Pulmonary artery endothelial cell (primary cell): ENCODE data around the gene CCDC192. TPM values are rescaled to one million over a fixed set of nuclear protein-coding genes. Genes with fewer than 3 reads are reported as not detected.

Experiments
- DNase-seq: peaks from one replicate; pipeline ENCODE4 v3.0.0-alpha.2; 2011; ENCODE audit warnings: low read depth, low spot score
- total RNA-seq: library from RNA; depleted of rRNA; stranded (reverse); fragments of >200 nt; gene quantifications from 2 replicates; pipeline ENCODE4 v1.2.3, GENCODE V29; 2014

CCDC192 gene
- total RNA-seq, 1 donor from 2014 or later = not detected

DNA sequence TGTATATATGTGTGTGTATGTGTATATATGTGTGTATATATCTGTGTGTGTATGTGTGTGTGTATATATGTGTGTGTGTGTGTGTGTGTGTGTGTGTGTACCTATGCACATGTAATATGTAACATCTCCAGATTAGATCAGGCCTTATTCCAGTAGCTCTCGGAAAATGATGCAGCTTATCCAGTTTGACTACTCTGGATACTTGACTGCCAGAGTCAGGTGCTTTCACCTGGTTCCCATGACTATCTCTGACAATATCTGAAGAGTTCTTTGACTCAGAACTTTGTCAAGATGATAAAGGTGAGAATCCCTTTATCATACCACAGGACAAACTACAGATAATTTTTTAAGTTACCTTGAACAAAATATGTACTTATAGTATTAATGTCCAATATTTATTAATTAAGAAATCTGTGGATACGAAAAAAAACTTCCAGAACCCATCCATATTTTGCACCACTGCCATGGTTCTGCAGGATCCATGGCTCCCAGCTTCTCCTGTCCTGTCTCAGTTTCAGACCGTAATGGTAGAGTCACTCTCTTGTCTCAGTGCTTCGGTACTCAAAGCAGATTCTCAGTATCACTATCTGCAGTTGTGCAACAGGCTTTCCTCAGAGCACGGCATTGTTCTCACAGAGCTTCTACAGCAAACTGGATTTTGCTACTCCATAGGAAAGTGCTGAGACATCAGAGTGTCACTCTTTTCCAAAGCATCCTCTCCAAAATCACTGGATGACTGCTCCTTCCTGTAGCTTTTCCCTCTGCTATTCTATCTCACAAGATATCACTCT, 216.0 kb downstream of the CCDC192 start:
- DNase-seq = no peak

DNA sequence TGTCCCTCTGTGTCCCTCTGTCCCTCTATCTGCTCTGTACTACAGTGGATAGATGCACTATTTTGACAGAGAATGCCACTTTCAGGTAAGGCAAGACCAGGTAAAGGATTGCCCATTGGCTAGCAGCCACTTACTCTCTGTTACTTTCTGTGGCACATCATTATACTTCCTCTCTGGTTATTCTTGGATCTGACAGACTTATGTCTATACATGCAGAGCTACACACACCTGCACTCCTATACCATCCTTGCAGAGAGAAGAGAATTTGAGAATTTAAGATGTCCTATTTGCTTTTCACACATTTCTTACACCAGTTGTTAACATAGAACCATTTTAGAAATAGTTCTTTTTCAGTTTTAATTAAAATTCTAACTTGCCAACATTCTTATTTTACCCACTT, 216.6 kb downstream of the CCDC192 start:
- no peak for DNase-seq

DNA sequence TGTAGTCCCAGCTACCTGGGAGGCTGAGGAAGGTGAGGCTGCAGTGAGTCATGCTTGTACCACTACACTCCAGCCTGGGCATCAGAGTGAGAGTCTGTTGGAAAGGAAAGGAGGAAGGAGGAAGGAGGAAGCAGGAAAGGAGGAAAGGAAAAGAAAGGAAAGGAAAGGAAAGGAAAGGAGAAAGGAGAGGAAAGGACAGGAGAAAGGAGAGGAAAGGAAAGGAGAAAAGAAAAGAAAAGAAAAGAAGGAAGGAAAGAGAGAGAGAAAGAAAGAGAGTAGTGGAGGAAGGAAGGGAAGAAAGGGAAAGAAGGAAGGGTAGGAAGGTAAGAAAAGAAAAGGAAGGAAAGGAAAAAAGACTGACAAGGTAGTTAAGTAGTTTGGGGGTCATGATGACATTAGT, 217.7 kb downstream of the CCDC192 start:
- DNase-seq = no peak

DNA sequence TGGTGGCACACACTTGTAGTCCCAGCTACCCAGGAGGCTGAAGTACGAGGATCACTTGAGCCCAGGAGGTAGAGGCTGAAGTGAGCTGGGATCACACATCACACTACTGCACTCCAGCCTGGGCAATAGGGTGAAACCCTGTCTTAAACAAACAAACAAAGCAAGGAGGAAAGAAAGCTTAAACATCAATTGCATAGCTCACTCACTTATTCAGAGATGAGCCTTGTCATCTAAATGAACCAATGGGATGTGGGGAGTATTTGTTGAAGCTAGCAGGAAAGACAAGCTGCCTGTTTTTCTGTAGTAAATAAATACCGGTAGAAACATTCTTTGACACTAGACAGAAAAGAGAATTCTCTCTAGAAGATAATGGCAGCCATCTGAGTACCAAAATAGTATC, 219.4 kb downstream of the CCDC192 start:
- no peak for DNase-seq

DNA sequence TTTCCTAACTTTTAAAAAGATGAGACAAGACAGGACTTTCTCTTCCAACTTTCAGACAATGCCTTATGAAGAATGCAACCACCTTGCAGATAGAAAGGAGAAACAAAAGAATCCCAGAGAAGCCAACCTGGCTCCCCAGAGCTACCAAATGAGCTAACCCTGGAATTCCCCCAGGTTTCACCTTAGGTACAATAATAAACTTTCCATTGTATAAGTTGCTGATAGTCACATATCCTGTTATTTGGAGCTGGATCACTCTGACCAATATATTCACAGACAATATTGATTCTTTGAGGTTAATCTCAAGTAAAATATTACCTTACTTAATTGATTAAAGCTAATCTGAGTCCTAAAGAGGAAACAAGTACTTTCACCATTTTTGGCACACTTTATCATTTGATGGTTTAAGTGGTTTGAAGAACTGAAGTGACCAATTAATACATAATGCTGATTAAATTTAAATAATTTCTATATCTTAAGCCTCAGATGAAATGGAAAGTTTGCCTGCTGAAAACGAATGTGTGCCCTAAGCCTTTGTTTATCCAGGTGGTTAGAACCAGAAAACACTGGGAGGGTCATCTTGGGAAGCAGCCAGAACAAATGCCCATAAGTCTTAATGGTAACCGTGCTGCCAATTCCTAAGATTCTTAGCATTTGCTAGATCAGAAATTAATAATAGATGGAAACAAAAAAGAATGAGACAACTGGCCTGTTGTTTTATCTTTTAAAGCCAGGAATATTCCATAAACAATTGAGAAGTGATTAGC, 220.8 kb downstream of the CCDC192 start:
- no peak for DNase-seq

DNA sequence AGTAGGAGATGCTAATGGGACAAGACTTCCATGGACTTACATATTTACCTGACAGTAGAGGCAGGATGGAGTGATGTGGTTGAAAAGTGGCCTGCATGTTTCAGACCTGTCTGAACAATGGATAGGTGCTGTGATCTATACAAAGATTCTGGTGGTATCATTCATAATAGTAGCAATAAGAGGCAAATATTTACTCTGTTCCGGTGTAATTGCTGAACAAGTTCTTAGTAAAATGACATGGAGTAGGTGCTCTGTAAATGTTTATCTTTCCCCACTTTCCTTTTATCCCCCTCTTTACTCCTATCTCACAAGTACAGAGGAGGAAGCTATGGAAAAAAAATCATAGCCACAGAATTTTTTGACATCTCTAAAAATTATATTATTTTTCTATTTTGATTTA, 221.4 kb downstream of the CCDC192 start:
- no peak for DNase-seq

DNA sequence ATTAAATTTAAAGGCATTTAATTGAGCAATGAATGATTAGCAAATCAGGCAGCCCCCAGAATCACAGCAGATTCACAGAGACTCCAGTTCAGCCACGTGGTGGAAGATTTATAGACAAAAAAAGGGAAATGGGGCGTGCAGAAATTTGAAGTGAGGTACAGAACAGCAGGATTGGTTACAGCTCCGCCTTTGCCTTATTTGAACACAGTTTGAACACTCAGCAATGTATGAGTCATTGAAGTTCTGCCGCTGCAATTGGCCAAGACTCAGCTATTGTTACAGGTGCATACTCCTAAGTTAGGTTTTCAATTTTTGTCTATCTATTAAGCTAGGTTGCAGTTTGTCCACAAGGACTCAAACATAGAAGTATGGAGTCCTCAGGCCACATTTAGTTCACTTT, 222.7 kb downstream of the CCDC192 start:
- DNase-seq = no peak

DNA sequence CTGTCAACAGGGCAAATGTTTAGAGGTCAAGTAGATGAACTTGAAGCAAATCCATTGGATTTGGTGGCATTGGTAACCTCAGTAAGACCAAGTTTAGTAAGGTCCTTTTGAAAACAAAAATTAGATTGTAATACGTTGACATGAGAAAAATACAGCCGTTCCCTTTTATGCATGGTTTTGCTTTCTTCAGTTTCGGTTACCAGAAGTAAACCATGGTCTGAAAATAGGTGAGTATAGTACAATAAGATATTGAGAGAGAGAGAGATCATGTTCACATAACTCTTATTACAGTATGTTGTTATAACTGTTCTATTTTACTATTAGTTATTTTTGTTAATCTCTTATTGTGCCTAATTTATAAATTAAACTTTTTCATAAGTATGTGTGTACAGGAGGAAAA, 223.8 kb downstream of the CCDC192 start:
- DNase-seq = no peak

DNA sequence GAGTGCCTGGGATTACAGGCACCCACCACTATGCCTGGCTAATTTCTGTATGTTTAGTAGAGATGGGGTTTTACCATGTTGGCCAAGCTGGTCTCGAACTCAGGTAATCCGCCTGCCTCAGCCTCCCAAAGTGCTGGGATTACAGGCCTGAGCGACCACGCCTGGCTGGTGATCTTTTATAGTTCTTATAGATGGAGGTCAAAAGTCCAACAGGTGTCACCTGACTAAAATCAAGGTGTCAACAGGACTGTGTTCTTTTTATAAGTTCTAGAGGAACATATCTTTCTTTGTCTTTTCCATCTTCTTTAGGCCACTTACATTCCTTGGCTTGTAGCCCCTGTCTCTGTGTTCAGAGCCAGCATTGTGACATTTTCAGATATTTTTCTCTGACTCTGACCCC, 224.9 kb downstream of the CCDC192 start:
- DNase-seq = no peak

DNA sequence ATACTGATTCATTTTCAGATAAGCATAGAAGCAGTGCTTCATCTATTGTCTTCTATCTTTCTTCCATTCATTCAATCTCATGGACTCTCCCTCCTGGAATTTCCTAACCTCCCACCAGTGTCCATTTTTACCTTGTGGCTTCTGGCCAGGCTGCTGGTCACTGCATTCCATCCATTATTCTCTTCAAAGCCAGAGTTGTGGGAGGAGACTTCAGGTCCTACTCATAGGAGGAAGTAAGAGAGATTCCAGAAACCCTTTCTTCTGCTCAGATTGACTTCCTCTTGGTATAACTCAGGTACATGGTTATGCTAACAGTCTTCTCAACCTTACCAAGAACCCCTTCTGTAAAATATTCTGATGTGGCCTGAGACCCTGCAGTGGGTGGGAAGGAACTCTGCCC, 227.1 kb downstream of the CCDC192 start:
- DNase-seq = no peak

DNA sequence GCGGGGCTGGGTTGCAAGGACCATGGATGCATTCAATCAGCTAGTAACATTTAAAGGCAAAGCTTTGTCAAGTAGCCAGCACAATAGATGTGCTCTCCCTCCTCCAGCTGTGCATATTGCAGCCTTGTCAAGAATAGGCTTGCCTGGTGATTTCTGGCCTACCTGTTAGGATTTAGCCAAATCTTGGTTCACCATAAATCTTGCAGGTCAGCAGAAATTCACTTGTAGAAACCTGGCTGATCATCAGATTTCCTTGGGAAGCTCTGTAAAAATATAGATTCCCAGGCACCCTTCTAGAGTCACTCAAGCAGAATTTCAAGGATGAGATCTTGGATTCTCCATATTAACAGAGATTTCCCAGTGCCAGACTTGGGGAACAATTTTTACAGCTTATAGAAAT, 228.2 kb downstream of the CCDC192 start:
- no peak for DNase-seq

DNA sequence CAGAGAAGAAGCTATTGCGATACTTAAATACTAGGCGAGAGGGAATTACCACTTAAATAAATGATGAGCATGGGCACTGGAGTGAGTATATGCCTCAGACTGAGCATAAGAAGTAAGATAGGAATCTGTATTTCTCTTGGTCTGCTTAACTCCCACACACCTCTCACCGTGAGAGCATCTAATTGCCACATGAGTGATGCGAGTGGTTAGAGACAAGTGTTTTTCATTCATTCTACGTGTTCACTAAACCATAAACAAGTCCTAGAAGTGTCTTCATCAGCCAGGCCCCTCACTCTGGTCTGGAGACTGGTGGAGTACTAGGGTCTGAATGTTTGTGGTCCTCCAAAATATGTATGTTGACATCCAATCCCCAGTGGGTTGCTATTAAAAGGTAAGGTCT, 230.2 kb downstream of the CCDC192 start:
- DNase-seq = no peak

DNA sequence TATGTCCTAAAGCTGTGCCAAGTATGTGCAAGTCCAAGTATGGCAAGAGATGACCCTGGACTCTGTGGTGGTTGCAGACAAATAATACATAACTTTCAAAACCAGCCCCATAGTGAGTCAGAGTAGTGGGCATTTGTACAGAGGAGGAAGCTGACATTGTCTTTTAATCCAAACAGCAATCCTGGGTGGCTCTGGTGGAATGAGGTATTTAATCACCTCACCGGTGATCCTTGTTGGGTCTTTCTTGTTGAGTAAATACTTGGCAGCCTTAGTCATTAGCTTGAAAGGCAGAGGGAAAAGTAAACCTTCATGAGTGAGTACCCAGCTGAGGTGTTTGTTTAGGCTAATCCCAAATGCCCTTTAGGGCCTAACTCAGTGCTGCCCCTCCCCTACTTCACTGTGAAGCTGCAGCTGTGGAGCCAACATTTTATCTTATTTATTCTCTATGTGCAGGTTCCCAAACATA, 231.6 kb downstream of the CCDC192 start:
- DNase-seq = no peak

DNA sequence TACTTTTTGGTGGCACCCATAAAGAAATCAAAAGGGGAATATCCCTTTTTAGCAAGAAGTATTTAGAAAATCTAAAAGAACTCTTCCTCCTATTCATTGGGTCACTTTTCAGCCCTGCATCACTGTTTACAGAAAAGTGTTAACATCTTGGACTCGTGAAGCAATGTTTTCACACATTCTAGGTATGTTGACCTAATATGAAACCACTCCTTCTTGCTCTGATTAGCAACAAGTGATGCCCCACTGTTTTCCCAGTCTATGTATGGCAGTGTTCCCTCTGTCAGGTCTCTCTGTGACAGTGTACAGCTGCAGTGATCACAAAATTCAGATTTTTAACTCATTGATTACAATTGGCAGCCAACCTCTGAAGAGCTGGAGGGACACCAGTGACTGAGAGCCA, 232.2 kb downstream of the CCDC192 start:
- no peak for DNase-seq

DNA sequence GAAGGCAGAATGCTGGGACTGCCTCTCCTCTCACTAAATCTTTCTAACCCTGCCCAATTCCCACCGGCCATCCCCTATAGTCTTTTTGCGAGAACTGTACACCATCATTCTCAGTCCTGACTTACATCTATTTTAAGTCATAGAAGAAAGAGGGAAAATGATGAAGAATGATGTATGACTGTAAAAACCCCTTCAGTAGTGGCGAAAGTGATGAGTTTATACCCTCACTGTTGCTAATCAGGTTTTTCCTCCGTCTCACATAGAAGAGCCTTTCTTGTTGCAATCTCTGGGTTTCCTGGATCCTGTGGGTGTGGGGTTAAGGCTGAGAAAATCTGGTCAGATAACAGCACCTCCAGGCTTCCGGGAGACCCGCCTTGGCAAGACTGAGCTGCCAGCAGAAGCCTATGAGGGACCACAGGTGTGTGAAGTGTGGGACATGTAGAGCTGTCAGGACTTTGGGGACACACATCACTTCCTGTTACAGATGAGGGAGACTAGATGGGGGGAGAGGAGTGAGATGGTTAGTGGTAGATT, 233.3 kb downstream of the CCDC192 start:
- DNase-seq = no peak

DNA sequence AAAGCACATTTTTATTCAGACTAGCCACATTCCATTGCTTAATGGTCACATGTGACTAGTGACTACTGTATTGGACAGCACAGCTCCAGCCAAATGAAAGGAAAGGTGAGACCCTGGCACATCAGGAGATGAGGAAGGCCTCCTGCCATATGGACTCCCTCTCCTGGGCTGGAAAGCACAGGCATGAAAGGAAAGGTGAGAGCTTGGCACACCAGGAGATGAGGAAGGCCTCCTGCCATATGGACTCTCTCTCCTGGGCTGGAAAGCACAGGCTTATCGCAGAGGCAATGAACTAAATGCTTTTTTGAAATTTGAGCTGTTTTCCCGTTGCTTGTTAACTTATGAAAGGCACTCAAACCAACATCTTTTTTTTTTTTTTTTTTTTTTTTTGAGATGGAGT, 235.6 kb downstream of the CCDC192 start:
- no peak for DNase-seq

DNA sequence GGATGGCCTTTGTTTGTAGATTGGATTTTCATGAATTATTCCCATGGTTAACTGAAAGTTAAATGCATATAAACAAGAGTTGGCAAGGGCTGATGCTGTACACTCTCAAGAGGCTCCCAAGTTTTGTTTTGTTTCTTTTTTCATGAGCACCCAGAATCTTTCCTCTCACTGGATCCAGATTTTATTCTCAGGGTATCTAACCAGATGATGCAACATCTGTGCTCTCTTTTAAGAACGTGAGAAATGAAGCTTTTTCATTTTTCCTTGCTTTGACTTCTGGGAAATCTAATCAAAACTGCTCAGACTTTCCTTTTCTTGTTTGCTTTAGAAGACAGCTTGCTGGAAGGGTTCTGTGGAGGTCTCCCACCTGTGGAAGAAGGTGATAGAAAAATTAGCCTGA, 237.7 kb downstream of the CCDC192 start:
- DNase-seq = no peak

DNA sequence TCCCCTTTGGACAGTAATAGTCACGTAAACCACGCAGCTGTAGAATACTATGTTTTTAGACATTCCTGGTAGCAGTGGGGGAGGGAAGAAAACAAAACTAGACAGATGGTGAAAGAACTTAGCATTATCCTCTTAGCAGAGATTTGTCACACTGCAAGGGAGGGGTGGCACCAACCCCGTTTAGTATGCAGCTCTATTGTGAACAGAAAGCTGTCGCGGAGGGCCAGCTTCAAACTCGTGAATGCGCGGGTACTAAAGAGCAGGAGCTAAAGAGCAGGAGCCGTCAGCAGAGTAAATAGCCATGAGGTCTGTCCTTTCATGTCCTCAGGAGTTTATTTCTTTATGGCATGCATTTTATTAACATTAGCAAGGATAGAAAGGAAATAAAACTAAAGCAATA, 238.5 kb downstream of the CCDC192 start:
- no peak for DNase-seq

DNA sequence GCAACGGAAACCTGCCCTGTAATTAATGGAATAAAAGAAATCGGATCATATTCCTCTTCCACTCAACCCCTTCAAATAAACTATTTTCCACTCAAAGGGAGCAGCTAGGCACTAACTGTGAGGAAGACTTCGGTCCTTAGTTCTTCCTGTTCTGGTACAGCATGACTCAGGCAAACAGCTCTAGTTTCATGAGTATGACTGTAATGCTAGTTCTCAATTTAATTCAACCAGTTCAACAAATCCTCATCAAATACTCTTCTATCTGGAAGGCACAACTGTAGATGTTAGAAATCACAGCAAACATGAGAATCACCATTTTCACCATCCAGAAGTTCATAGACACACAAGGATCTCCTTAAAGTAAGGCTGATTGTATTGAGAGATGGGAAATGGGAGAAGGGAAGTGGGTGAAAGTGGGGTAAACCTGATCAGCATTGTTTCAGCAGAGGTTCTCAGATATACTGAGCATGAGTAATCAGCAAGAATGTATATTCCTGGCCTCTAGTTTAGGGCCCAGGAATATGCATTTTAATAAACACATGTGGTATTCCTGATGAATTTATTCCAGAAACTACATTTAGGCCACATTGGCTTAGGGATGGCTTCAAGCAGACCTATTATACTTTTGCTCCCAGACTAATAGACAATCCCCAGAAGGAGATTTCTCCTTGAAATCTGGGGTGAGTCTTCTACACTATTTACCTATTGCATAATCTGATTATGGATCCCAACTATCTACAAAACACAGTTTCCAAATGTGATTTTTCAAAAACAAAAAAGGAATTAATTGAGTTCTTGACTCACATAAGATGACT, 239.3 kb downstream of the CCDC192 start:
- no peak for DNase-seq

DNA sequence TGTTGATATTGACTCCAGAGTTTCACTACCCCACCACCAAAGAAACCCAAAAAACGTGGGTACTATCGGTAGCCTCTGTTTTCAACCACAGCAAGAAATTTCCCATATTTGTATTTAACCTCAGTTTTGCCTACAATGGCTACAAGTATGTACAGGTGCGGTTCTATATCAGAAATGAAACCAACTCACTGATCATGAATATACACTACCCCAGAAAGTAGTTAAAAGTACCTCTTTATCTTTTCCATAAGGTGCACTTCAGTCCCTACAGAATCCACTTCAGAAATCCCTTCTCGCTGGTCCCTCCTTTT, 239.8 kb downstream of the CCDC192 start:
- no peak for DNase-seq

DNA sequence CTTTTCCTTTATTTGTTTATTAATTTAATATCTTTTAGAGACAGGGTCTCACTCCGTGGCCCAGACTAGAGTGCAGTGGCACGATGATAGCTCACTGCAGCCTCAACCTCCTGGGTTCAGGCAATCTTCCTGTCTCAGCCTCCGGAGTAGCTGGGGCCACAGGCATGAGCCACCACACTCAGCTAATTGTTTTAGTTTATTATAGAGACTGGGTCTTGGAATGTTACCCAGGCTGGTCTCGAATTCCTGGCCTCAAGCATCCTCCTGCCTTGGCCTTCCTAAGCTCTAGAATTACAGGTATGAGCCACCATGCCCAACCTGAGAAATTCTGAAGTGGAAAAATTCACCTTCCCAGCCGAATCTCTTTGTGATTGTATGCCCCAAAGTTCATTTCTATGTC, 240.9 kb downstream of the CCDC192 start:
- DNase-seq = no peak

DNA sequence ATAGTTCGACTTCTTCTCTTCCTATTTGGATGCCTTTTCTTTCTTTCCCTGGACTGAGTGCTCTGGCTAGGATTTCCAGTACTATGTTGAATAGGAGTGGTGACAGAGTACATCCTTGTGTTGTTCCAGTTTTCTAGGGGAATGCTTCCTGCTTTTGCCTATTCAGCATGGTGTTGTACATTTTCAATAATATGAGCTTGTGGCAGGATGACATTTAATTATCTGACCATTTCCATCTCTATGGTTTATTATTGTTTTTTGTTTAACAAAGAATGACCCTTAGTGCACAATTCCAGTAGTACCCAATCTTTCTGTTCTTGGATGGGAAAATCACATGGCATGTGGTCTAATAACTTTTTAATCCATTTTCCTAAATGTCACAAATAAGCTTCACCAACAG, 244.8 kb downstream of the CCDC192 start:
- DNase-seq = no peak
